ENCODE data around the gene PCDHGA11.
A peak's percentile ranks its signal among the peaks of the same experiment; 100 is the strongest.
"Not testable (repeated sequence)": the region's sequence is repeated elsewhere in the genome, so short reads cannot be mapped to it uniquely, and the experiment has no call there.

Gene PCDHGA11

GRCh38 chr5:141419074-141419880, 1.6 kb upstream of the PCDHGA11 start:
- intact Hi-C loops (cut with DNase I): loop anchor here (10.0 kb wide), 1 partner anchor 136 kb away; no protein-coding TSS in a partner anchor
- peak in 1 of 42 donors; percentile 21 for DNase-seq

GRCh38 chr5:141421489-141421855, 621 bp downstream of the PCDHGA11 start:
- intact Hi-C loops (cut with DNase I): loop anchor here (10.0 kb wide), 1 partner anchor 103 kb away; no protein-coding TSS in a partner anchor
- peak in 1 of 42 donors; percentile 13 for DNase-seq

- DNase-seq: peak in 1 of 42 donors; percentile 15
- intact Hi-C loops (cut with DNase I): loop anchor here (10.0 kb wide), 1 partner anchor 102 kb away; no protein-coding TSS in a partner anchor
These were observed 2.0 kb downstream of the PCDHGA11 start for GRCh38 chr5:141422742-141423291.

- no peak for DNase-seq
- intact Hi-C loops (cut with DNase I): loop anchor here (10.0 kb wide), 1 partner anchor 97 kb away; no protein-coding TSS in a partner anchor
These were observed 7.1 kb downstream of the PCDHGA11 start for GRCh38 chr5:141427783-141428426.

GRCh38 chr5:141430332-141431113, 9.7 kb downstream of the PCDHGA11 start, which contains the start of gene PCDHGA12:
TSS of gene PCDHGA12 (plus strand) at chr5:141430507. CDS start at chr5:141430760, 253 bp downstream.
- DNase-seq: peak in 25 of 42 donors; percentile 15 to 70 (median 39)
- intact Hi-C loops (cut with DNase I): no loop called here

- intact Hi-C loops (cut with DNase I): no loop called here
- DNase-seq: no peak
These were observed 10.4 kb downstream of the PCDHGA11 start for GRCh38 chr5:141431286-141431685.

GRCh38 chr5:141432308-141432707, 11.5 kb downstream of the PCDHGA11 start:
- DNase-seq; intact Hi-C loops (cut with DNase I): not testable (repeated sequence)

- intact Hi-C loops (cut with DNase I); DNase-seq: not testable (repeated sequence)
These were observed 11.9 kb downstream of the PCDHGA11 start for GRCh38 chr5:141432726-141433125.

GRCh38 chr5:141434006-141434405, 13.2 kb downstream of the PCDHGA11 start:
- intact Hi-C loops (cut with DNase I): no loop called here
- DNase-seq: no peak

GRCh38 chr5:141437221-141437620, 16.4 kb downstream of the PCDHGA11 start:
- no peak for DNase-seq
- intact Hi-C loops (cut with DNase I): no loop called here

- DNase-seq: no peak
- intact Hi-C loops (cut with DNase I): no loop called here
These were observed 18.7 kb downstream of the PCDHGA11 start for GRCh38 chr5:141439411-141440141.

- no peak for DNase-seq
- intact Hi-C loops (cut with DNase I): no loop called here
These were observed 19.5 kb downstream of the PCDHGA11 start for GRCh38 chr5:141440341-141440740.

- intact Hi-C loops (cut with DNase I): no loop called here
These were observed 20.8 kb downstream of the PCDHGA11 start for GRCh38 chr5:141441571-141442170.

GRCh38 chr5:141465351-141465750, 44.5 kb downstream of the PCDHGA11 start:
- DNase-seq: no peak
- intact Hi-C loops (cut with DNase I): no loop called here

More at GRCh38 chr5:141441571-141442170, 20.8 kb downstream of the PCDHGA11 start:
- DNase-seq: no peak
